Skeletal muscle tissue (tissue), 4 donors: ENCODE measurements around the gene GSTO2. TPM values are rescaled to one million over a fixed set of nuclear protein-coding genes. Genes with fewer than 3 reads are reported as not detected.

Experiments
- H3K27ac ChIP-seq: one replicate; pipeline ENCODE4 v1.7.0; 2013; ENCODE audit warnings: mild to moderate bottlenecking, low read depth, low read length, inconsistent platforms
- H3K27me3 ChIP-seq, 3 donors: one replicate each; pipeline ENCODE4 v1.7.0; 2013; ENCODE audit warnings: low read length in 3 of 3; ENCODE audit not compliant: control insufficient read depth in 3 of 3, insufficient read depth in 3 of 3
- H3K36me3 ChIP-seq, 3 donors: one replicate each; pipeline ENCODE4 v1.7.0; 2013; ENCODE audit warnings: low read length in 3 of 3; ENCODE audit not compliant: control insufficient read depth in 3 of 3, insufficient read depth in 3 of 3
- H3K4me1 ChIP-seq, 3 donors: one replicate each; pipeline ENCODE4 v1.7.0; 2013; ENCODE audit warnings: low read length in 3 of 3, mild to moderate bottlenecking in 3 of 3; ENCODE audit not compliant: control insufficient read depth in 3 of 3, insufficient read depth in 3 of 3
- H3K4me3 ChIP-seq, 3 donors: one replicate each; pipeline ENCODE4 v1.7.0; 2013; ENCODE audit warnings: low read length in 3 of 3
- H3K9ac ChIP-seq, 3 donors: one replicate each; pipeline ENCODE4 v1.7.0; 2013; ENCODE audit warnings: low read length in 3 of 3, mild to moderate bottlenecking in 3 of 3, moderate library complexity in 2 of 3, low read depth in 1 of 3
- H3K9me3 ChIP-seq, 3 donors: one replicate each; pipeline ENCODE4 v1.7.0; 2013; ENCODE audit warnings: low read length in 3 of 3; ENCODE audit not compliant: control insufficient read depth in 3 of 3
- total RNA-seq: library from RNA; depleted of rRNA; stranded (reverse); fragments of >200 nt; gene quantifications from one replicate; pipeline ENCODE4 v1.2.3, GENCODE V29; 2014
- donor health status: Osteomylitis.

GSTO2 gene
- total RNA-seq, 1 donor from 2014 or later = not detected

DNA sequence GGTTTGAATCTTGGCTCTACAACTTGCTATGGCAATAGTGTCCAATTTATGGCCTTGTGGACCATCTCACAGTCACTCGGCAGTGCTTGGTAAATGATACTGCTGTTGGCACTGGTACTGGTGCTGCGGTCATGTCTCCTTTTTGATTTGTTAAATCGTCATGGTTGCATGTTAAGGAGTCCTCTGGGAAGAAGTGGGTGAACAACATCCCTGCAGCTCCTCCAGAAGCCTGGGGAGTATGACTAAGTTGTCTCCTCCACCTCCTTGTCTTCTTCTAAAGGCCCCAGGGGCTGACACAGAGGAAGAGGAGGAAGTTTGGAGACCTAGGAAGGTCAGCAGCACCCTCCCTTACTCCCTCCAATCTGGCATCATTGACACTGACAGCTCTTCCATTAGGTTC lies 60.8 kb downstream of the GSTO2 start:
- Histone ChIP-seq H3K9ac (peak overlapping the region; percentile 8 to 17 (median 11)), H3K9me3 (no peaks in the 10 kb centered on the region), H3K36me3 (peaks cover 0 to 2% (median 0%) of the 10 kb centered on the region in 3 donors), H3K27me3 (no peaks in the 10 kb centered on the region), H3K4me3 (peak overlapping the region; percentile 2 to 38 (median 15)), H3K4me1 (peaks cover 71 to 96% (median 96%) of the 10 kb centered on the region in 3 donors), H3K27ac (peak overlapping the region; percentile 79)

DNA sequence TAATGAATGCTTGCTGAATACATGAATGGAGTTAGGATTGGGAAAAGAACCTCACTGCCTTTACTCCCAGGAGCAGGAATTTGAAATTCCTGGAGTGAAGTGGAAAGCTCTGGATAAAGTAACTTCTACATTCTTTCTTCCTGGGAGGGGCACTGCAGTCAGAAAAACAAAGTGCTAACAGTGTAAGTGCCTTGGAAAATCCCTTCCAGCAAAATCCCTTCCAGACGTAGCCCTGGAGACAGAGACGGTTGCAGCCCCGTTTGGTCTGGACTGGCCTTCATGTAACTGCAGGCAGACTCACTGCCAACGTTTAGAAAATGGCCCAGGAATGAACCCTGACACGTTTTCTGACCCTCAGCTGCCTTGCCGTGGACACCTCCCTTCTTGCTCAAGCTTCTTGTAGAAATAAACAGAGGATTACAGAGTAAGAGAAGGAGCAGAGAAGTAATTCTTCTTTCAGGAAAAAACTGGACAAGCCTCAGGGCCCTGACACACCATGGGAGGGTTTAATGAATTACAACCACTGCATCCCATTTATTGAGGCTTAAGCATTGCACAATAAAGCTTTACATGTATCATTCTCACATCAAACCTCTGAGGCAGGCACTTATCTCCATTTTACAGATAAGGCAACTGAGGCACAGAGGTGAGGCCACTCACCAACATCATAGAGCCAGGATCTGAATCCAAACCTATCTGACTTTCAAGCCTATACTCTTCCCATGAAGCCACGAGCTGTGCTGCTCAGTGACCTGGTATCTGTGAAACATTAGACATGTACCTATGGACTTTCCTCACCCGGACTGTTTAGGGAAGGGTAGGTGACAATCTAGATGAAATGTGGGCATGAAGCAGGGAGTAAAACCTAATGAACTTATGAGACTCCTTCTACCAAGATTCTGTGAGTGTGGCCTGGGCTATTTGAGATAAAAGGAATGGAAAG lies 61.5 kb downstream of the GSTO2 start:
- H3K9me3 ChIP-seq = no peaks in the 10 kb centered on the region
- H3K9ac ChIP-seq = peak overlapping the region; percentile 11 to 59 (median 17)
- peaks cover 72 to 98% (median 93%) of the 10 kb centered on the region in 3 donors for H3K4me1 ChIP-seq
- peaks cover 0 to 2% (median 0%) of the 10 kb centered on the region in 3 donors for H3K36me3 ChIP-seq
- H3K27me3 ChIP-seq = no peaks in the 10 kb centered on the region
- H3K4me3 ChIP-seq = peak overlapping the region in 1 of 3 donors; percentile 9
- H3K27ac ChIP-seq = peak overlapping the region; percentile 79

DNA sequence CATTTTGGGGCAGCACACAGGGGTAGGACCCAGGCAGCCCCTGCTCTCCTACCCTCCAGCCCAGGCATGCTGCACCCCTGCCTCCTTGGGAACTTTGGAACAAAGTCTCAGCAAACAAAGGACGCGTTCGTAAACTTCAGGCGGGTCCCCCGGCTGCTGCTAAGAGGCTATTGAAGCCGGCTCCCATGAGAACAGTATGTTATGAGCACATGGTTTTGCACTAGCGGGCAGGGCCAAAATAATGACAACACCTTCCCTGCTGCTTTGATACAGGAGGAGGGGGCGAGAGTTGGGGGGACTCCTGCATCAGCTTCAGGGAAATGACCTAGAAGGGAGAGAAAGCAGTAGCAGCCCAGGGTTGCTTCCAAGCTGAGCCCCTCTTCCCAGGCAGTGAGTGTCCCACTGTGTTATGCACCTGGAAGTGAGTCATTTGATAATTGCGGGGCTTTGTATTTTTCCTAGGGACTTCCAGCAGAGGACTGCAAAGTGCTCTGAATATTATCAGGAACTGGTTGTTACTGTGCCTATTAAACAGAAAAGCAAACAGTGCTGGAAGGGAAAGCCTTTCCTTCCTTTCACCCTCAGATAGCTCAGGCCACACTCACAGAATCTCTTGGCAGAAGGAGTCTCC lies 62.3 kb downstream of the GSTO2 start:
- peaks cover 70 to 96% (median 93%) of the 10 kb centered on the region in 3 donors for H3K4me1 ChIP-seq
- no peak overlapping the region for H3K4me3 ChIP-seq
- H3K9ac ChIP-seq = peak overlapping the region in 1 of 3 donors; percentile 59
- H3K27me3 ChIP-seq = no peaks in the 10 kb centered on the region
- H3K9me3 ChIP-seq = no peaks in the 10 kb centered on the region
- peaks cover 0 to 2% (median 0%) of the 10 kb centered on the region in 3 donors for H3K36me3 ChIP-seq
- H3K27ac ChIP-seq = peak overlapping the region; percentile 79

DNA sequence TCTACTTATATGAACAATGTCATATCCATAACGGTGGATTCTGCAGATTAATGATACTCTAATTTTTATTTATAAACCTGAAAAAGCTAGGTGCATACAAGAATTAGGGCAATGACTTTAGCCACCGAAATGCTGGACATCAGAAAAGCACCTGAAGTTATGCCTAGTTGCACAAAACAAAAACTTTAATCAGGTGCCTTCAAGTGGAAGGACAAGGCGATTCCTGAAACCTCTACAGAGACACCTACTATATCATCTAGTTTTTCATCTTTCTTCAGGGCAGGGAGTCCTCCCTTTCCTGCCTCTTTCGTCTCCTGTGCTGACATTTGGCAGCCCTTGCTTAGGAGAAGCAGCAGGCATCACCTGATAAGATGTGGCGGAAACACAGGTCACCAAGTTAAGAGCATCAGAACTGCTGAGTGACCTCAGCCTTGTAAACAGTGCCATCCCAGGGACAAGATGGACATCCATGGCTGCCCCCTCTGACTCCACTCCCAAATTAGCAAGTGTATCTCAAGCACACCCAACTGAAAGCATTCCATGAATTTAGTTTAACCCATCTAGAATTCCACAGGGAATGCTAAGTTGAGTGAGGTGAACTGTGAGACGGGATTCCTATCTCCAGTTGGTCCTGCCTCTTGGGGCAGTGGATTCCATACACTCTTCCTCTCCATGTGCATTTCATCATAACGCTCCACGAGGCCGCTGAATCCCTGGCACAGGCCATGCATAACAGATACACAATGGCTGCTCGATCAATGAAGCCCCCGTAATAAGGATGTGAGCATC lies 63.5 kb downstream of the GSTO2 start:
- Histone ChIP-seq H3K4me1 (peaks cover 73 to 94% (median 91%) of the 10 kb centered on the region in 3 donors), H3K36me3 (peaks cover 0 to 2% (median 0%) of the 10 kb centered on the region in 3 donors), H3K27ac (peak overlapping the region; percentile 79), H3K9ac (peak overlapping the region in 1 of 3 donors; percentile 18), H3K4me3 (no peak overlapping the region), H3K9me3 (no peaks in the 10 kb centered on the region), H3K27me3 (no peaks in the 10 kb centered on the region)

DNA sequence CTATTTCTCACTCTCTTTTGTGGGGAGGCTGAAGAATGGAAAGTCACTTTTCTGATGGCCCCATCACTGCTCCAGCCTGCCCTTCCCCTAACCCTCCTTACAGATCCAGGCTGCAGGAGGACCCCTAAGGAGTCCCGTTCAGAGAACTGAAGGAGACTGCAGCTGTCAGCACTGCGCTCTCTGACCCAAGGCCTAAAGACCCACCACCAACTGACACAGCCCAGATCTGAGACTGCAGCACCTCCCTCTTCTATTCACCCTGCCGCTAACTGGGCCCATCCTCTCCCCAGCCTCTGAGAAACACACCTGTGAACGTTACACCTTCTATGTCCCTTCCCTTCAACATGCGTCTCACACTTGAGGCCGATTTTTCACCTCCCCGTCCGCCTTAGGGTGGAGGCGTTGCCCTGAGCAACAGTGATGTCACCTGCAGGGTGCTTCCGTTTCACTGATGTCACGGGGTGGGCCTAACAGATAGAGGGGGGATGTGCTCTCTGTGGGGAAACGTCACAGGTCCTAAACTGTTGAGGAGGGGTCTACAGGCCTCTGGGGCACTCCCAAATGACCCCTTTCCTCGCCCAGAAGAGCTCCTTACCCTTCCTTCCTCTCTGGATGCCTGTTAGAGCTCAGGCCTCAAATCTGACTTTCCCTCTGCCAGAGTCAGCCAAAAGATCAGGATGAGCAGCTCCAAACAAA lies 64.2 kb downstream of the GSTO2 start:
- H3K27ac ChIP-seq = peak overlapping the region; percentile 17

DNA sequence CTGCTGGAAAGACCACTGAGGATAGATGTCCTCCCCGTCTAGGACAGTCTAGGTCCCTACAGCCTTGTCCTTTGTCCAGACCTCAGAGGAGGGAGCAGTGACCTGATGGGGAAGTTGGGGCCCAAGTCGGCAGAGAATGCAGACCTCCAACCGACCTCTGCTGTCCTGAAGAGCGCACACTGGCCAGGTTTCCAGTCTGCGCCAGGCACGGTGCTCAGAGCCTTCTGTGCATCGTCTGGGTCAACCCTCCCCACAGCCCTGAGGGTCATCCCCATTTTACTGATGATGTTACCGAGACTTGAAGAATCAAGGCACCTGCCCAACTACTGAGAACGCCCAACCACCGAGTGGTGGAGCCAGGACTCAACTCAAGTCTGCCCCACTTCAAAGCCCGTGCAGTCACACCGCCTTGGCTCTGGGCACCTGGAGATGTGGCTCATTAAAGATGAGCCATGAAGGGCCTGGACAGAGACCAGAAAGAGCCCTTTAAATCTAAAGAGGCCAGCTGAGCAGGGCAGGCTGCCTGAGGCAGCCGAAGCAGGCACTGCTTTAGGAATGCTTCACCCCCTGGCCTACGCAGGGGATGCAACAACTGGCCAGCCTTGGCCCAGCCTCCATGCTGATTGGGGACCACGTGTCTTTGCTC lies 64.9 kb downstream of the GSTO2 start:
- H3K36me3 ChIP-seq = peaks cover 0 to 2% (median 0%) of the 10 kb centered on the region in 3 donors
- H3K9me3 ChIP-seq = no peaks in the 10 kb centered on the region
- H3K9ac ChIP-seq = peak overlapping the region in 1 of 3 donors; percentile 18
- peak overlapping the region; percentile 17 for H3K27ac ChIP-seq
- H3K4me3 ChIP-seq = no peak overlapping the region
- peaks cover 59 to 80% (median 77%) of the 10 kb centered on the region in 3 donors for H3K4me1 ChIP-seq
- no peaks in the 10 kb centered on the region for H3K27me3 ChIP-seq

More for the DNA sequence above, 64.2 kb downstream of the GSTO2 start:
- no peaks in the 10 kb centered on the region for H3K27me3 ChIP-seq
- peaks cover 66 to 87% (median 83%) of the 10 kb centered on the region in 3 donors for H3K4me1 ChIP-seq
- no peaks in the 10 kb centered on the region for H3K9me3 ChIP-seq
- no peak overlapping the region for H3K4me3 ChIP-seq
- peaks cover 0 to 2% (median 0%) of the 10 kb centered on the region in 3 donors for H3K36me3 ChIP-seq
- peak overlapping the region in 1 of 3 donors; percentile 18 for H3K9ac ChIP-seq

DNA sequence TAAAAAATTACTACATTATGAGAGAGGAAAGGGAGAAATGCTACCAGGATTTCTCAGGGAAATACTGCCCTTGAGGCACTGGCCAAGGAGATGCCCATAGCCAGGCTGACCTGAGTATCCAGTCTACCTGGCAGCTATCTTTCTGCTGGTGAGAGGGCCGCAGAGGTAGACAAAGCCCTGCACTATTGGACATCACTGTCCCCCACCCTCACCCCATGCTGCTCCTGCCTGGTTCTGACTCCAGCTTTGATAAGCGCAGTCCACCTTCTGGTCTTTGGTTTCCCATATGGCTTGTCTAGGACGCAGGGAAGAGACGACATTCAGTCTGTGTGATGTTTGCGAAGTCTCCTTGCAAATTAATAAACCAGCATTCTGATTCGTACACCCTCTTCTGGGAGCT lies 65.6 kb downstream of the GSTO2 start:
- H3K4me1 ChIP-seq = peaks cover 57 to 76% (median 70%) of the 10 kb centered on the region in 3 donors
- H3K4me3 ChIP-seq = no peak overlapping the region
- H3K27ac ChIP-seq = no peak overlapping the region
- no peak overlapping the region for H3K9ac ChIP-seq
- no peaks in the 10 kb centered on the region for H3K9me3 ChIP-seq
- H3K27me3 ChIP-seq = no peaks in the 10 kb centered on the region
- H3K36me3 ChIP-seq = peaks cover 0 to 2% (median 0%) of the 10 kb centered on the region in 3 donors

- Histone ChIP-seq H3K27ac (no peak overlapping the region), H3K36me3 (peaks cover 0 to 2% (median 0%) of the 10 kb centered on the region in 3 donors), H3K9me3 (no peaks in the 10 kb centered on the region), H3K27me3 (no peaks in the 10 kb centered on the region), H3K4me3 (no peak overlapping the region), H3K4me1 (peaks cover 56 to 76% (median 66%) of the 10 kb centered on the region in 3 donors), H3K9ac (no peak overlapping the region)
Observed at GRCh38 chr10:104334965-104335650, 66.1 kb downstream of the GSTO2 start.
